Stomach (tissue), 4 donors: Measurements from ENCODE around the gene BCAR3.

Source experiments
- POLR2A ChIP-seq, 4 donors: fragments of 450-650 bp; IDR thresholded peaks; one replicate each; pipeline ENCODE4 v1.6.1; 2016; ENCODE audit warnings: antibody characterized with exemption in 4 of 4, control low read depth in 2 of 4, mild to moderate bottlenecking in 1 of 4, moderate library complexity in 1 of 4
- TF ChIP-seq, protein P1 (sequence below), 7 experiments: fragments of 450-650 bp in 4 of 7; fragments of 200-600 bp in 3 of 7; sonication (generic) in 3 of 7; IDR thresholded peaks; one replicate each; pipeline ENCODE4 v1.5.1; 2016 to 2019; ENCODE audit warnings: antibody characterized with exemption in 7 of 7, control low read depth in 2 of 7, mild to moderate bottlenecking in 1 of 7

DNA sequence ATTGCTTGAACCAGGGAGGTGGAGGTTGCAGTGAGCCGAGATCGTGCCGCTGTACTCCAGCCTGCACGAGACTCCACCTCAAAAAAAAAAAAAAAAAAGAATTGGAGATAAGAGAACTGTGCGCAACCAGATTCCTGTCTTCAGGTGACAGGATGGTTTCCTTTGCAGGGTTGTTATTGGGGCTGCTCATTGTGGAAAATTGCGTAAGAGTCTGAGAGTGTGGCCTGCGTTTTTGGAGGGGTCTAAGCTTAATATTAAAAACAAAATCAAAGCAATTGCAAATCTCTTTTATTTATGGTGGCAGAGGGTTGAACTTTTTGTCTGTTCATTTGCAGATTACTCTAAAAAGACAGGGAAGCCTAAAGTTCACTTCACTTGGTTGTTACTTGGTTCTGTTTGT lies 36.0 kb upstream of the BCAR3 start:
- TF ChIP-seq, protein P1, sequence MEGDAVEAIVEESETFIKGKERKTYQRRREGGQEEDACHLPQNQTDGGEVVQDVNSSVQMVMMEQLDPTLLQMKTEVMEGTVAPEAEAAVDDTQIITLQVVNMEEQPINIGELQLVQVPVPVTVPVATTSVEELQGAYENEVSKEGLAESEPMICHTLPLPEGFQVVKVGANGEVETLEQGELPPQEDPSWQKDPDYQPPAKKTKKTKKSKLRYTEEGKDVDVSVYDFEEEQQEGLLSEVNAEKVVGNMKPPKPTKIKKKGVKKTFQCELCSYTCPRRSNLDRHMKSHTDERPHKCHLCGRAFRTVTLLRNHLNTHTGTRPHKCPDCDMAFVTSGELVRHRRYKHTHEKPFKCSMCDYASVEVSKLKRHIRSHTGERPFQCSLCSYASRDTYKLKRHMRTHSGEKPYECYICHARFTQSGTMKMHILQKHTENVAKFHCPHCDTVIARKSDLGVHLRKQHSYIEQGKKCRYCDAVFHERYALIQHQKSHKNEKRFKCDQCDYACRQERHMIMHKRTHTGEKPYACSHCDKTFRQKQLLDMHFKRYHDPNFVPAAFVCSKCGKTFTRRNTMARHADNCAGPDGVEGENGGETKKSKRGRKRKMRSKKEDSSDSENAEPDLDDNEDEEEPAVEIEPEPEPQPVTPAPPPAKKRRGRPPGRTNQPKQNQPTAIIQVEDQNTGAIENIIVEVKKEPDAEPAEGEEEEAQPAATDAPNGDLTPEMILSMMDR (IDR thresholded peaks at IDR 0.05), result no peak
- no peak for TF ChIP-seq POLR2A (IDR thresholded peaks at IDR 0.05)
